ENCODE measurements around the gene ZBED5.

The ZBED5 gene

DNA sequence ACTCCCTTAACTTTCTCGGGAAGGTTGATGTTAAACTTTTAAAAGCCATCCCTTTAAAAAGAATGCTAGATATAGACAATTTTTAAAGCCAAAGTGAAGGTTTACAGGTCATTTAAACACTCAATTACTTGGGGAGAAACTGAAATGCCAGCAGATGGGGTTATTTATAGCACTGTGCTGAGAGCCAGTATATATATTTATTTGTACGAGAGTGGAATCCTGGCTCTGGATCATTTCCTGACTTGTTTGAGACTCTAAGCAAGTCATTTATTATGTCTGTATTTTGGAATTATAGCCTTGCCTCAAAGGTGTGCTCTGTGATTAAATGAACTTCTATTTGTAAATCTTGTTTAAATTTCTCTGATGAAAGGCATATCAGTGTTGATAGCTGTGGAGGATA is 6.8 kb upstream of the ZBED5 start:
- TF ChIP-seq, protein P1, sequence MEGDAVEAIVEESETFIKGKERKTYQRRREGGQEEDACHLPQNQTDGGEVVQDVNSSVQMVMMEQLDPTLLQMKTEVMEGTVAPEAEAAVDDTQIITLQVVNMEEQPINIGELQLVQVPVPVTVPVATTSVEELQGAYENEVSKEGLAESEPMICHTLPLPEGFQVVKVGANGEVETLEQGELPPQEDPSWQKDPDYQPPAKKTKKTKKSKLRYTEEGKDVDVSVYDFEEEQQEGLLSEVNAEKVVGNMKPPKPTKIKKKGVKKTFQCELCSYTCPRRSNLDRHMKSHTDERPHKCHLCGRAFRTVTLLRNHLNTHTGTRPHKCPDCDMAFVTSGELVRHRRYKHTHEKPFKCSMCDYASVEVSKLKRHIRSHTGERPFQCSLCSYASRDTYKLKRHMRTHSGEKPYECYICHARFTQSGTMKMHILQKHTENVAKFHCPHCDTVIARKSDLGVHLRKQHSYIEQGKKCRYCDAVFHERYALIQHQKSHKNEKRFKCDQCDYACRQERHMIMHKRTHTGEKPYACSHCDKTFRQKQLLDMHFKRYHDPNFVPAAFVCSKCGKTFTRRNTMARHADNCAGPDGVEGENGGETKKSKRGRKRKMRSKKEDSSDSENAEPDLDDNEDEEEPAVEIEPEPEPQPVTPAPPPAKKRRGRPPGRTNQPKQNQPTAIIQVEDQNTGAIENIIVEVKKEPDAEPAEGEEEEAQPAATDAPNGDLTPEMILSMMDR (IDR thresholded peaks at IDR 0.05; ENCODE audit: insufficient read depth, missing control alignments) = no peak
- no peak for FAIRE-seq
- no peak for DNase-seq (ENCODE audit: insufficient read length, low spot score)

DNA sequence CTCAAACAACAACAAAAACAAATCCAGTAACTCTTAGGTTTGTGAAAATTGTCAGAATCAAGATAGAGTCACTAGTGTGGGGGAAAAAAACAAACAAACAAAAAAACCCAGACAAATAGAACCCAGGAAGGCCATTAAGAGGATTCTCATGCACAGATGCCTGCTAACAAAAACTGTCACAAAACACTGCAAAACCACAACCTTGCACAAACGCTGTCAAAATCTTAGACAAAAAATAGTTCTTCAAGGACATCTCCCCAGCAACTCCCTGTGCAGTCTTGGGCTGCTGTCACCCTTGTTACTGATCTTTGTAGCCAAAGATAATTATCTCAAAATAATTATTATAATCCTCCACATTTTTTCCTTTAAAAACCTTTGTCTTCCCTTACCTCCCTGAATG is 4.6 kb upstream of the ZBED5 start:
- TF ChIP-seq, protein P1 (IDR thresholded peaks at IDR 0.05; ENCODE audit: insufficient read depth, missing control alignments) = no peak
- no peak for FAIRE-seq
- DNase-seq (ENCODE audit: insufficient read length, low spot score) = no peak

DNA sequence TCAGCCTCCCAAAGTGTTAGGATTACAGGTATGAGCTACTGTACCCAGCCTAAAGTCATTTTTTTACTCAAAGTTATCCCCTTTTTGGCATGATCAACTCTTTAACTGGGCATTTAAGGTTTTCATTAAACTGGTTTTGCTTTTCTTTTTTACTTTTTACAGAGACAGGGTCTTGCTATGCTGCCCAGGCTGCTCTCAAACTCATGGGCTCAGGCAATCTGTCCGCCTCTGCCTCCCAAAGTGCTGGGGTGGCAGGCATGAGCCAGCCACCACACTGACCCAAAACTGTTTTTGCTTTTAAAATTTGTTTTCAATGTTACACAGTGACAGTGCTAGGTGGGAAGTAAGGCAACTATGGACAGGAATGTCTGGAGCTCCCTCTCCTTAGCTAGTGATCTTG is 3.9 kb upstream of the ZBED5 start:
- FAIRE-seq (no peak), DNase-seq (ENCODE audit: insufficient read length, low spot score) (no peak)
- TF ChIP-seq, protein P1 (IDR thresholded peaks at IDR 0.05; ENCODE audit: insufficient read depth, missing control alignments) = no peak

DNA sequence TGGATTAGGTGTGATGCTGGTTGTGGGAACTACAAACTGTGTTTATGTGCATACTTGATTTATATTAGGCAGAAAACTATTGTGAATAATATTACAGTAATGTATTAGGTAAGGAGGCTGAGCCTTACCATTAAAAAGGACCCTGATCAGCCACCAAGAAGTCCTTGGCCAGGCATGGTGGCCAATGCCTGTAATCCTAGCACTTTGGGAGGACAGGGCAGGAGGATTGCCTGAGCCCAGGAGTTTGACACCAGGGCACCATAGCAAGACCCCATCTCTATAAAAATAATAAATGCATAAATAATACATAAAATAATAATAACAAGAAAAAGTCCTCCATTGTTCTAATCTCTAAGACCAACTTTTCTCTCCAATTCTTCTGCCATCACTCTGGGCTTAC is 3.2 kb upstream of the ZBED5 start:
- FAIRE-seq = no peak

DNA sequence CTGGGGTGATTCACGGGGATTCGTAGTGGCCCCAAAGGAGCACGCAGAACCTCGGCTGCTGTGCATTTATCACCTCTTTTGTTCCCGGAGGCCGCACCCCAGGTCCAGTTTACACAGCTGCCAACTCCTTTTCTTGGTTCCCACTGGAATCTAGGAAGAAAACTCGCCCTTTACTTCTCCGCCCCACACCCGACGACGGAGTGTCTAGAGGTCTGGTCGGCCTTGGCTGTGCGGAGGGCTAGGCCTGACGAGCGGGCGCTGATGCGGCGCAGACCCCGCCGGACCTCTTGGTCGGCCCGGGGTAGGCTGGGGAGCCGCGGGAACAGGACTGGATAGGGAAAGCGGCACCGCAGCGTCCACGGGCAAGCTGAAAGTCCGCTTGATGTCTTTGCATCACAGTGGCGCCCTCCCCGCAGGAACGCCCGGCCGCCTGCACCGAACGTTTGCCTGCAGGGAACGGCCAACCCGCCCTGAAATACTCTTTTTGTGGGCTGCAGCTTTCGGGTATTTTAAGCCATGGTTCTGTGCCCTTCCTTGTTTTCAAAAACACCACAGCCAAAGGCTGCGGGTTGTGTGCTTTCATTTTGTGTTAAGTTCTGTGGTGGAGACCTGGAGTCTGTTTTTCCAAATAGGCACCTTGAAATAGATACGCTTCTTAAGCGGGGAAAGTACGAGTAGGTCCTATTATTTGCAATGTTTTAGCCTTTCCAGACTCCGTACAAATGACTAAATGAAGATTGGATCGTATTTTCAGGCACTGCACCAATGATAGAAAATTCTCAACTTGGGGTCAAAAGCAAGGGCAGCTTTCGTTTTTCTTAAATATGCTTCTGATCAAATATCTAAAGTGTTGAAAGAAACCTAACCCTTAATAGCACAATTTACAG is 829 bp upstream of the ZBED5 start:
- DNase-seq (ENCODE audit: insufficient read length, low spot score) (no peak), FAIRE-seq (no peak)
- TF ChIP-seq, protein P1 (IDR thresholded peaks at IDR 0.05; ENCODE audit: insufficient read depth, missing control alignments) = no peak

More for the DNA sequence above, 3.2 kb upstream of the ZBED5 start:
- DNase-seq (ENCODE audit: insufficient read length, low spot score) = no peak
- TF ChIP-seq, protein P1 (IDR thresholded peaks at IDR 0.05; ENCODE audit: insufficient read depth, missing control alignments) = no peak

DNA sequence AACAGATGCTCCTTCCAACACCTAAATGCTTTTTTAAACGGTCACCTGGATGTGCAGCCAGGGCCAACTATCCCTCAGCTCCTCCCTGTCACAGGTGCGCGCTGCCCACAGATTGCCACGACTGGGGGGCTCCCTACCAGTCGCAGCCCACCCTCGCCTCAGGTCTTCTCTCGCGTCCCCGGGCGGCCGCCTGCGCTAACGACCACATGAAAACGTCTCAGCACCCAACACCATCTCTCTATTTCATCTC is 469 bp downstream of the ZBED5 start:
- FAIRE-seq = no peak
- TF ChIP-seq, protein P1 (IDR thresholded peaks at IDR 0.05; ENCODE audit: insufficient read depth, missing control alignments) = no peak
- DNase-seq (ENCODE audit: insufficient read length, low spot score) = no peak

DNA sequence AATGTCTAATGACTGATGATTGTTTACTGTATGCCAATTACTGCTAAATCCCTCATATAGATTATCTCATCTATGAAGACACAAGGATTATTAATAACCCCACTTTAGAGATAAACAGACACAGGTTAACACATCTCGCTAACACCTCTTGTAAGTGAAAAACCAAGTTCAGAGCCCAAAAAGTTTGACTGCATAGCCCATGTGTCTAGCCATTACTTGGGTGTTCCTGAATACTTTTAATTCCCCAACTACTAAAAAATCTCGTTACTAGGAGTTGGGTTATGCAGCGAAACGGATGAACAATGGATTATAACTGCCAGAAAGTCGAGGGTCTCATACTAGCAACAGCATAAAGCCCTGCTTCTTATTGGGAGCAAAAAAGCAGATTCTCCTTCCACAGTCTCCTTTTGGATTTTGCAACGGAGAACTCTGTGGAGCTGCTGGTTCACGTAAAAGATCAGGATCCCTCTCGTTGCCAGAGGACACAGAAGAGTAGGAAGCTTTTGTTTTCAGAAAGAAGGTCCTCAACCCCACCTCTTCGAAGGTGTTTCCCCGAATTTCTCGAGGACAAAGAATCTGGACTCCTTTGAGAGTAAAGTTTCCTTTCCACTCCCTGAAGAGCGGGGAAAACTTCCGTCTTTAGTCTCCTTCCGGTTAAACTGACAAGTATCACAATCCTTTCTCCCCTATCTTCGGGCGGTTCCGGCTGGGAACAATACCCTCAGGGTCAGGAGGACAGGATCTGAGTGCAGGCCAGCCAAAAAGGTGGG is 979 bp downstream of the ZBED5 start:
- no peak for FAIRE-seq
- TF ChIP-seq, protein P1 (IDR thresholded peaks at IDR 0.05; ENCODE audit: insufficient read depth, missing control alignments) = no peak
- DNase-seq (ENCODE audit: insufficient read length, low spot score) = no peak

Measured in D721Med (cell line).